Middle frontal gyrus (tissue), 1 donor: Measurements from ENCODE around the gene EPHA1.

Source experiments
- DNase-seq: peaks from one replicate; pipeline ENCODE4 v3.0.0-alpha.2; 2015; ENCODE audit warnings: low spot score; ENCODE audit errors: extremely low spot score

Gene EPHA1

DNA sequence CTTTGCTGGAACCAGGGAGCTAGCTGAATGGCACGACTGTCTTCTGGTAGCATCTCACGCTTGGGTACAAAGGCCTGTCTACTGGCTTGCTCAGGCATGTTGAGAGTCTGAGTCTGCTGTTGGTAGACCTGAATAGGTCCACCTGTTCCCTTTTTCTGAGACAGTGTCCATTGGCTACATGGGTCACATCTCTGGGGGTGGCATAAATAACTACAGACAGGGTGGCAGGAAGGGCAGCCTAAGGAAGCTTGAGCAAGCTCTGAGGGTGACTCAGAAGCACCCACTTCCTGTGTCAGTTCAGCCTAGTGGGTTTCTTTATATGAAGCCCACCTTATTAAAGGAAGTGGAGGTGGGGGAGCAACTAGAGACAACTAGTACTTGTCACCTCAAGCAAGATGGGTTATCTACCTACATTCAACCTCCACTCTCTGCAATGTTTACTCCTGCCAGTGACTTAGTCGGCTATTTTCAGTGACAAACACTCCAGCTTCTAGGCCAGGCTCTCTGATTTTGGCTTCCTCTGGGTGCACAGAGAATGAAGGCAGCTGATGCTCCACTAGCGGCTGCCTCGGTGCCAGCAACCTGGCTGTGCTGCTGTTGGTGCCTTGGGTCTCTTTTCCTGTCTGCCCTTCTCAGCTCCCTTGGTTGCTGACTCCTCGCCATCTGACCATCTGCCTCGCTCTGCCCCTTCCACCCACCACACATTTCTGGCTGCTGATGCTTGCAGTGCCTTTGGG is 33.2 kb downstream of the EPHA1 start:
- no peak for DNase-seq

GRCh38 chr7:143374561-143374960 is 34.1 kb downstream of the EPHA1 start:
- DNase-seq, result no peak

DNA sequence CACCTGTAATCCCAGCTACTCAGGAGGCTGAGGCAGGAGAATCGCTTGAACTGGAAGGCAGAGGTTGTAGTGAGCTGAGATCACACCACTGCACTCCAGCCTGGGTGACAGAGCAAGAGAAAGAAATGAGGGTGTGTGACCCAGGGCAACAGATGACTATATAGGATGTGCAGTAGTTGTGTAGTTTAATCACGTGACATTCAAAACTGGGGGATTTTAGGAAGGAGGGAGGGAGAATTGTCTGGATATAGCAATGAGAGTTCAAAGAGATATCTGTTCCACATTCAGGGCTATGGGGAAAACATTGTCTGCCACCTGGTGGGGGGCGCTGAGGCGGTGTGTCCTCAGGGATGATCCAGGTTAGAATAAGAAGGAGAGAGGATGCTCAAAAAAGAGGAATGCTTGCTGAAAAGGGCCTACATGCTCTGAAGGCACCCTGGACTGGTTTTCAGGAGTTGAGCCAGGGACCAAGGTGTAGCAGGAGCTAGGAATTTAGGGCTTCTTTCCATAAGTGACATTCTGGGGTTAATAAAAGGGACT is 35.3 kb downstream of the EPHA1 start:
- DNase-seq, result no peak

- DNase-seq, result peak; percentile 61
Observed at GRCh38 chr7:143372070-143372469, 36.6 kb downstream of the EPHA1 start.

GRCh38 chr7:143369678-143370651 is 38.7 kb downstream of the EPHA1 start:
- no peak for DNase-seq

DNA sequence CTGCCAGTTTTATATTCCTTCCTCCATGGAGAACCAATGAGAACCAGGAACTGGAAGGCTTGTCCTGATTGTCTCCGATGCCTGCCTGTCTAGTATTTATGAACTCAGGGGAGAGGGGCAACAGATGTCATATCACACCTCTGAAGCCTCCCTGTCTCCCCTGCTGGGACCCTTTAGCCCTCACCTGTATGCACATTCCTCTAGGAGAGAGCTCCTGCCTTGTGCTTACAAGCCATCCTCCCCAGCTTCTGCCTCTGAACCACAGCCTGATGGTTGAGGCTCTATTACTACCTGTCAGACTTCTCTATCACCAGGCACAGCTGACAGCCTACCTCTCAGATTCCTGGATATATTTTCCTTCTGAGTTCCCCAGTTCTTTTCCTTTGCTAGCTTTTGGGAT is 40.3 kb downstream of the EPHA1 start:
- no peak for DNase-seq

DNA sequence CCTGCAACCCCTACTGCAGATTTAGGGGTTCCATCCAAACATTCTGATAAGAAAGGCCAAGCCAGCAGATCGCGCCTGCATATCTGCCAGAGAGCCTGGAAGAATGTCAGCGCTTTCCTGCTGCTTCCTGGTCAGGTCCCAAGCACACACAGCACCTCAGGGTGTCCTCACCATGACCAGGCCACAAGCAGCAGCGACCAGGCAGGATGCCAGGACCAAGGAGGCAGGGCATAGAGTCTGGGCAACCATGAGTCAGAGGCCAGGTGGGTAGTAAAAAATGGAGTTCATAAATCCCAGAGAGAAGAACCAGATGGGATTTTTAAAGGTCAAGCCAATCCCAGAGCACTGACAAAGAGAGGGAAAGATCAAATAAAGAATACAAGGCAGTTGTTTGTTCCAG is 40.7 kb downstream of the EPHA1 start:
- DNase-seq, result no peak

DNA sequence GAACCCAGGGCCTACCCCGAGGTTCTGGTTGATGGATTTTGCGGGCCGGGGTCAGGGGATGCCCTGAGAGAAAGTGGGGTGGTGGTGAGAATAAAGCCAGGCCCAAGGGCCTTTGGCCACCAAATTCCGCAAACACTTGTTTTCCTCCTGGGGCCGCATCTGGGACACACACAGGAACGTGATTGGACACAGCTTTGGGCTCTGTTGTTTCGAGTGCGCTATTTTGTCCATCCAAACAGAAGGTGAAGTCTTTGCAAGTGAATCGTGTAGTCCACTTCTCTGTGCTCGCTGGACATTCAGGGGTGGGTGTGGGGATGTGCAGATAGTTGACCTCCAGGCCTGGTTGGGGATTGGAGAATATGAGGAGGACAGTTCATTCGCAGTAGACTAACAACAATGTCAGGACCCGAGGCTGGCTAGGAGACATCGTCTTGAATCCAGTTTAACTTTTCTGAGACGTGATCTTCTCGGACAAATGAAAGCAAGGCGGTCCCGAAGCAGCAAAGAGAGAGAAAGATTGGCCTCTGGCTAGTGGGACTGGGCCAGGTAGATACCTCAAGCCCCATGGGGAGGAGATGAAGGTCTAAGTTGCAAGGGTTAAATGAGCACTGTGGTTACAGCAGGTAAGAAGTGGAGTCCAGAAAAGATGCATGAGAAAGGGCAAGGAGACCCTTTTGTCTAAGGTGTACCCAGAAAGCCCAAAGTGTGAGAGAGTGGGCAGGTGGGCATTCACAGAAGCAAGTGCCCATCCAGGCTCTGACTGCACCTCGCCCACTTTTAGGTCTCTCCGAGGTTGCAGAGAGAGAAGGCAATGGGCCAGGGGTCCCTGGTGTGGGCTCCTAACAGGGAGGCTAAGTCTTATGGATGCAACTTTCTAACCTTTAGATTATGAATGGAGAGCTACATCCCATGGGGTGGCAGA is 45.4 kb downstream of the EPHA1 start:
- no peak for DNase-seq

- no peak for DNase-seq
Observed at GRCh38 chr7:143362131-143363015, 46.3 kb downstream of the EPHA1 start, which contains the start of gene FAM131B. FAM131B (minus strand) TSS chr7:143362713; CDS start chr7:143362603, 110 bp downstream.

GRCh38 chr7:143361552-143362130 is 47.0 kb downstream of the EPHA1 start:
- no peak for DNase-seq

GRCh38 chr7:143360788-143361551 is 47.7 kb downstream of the EPHA1 start:
- DNase-seq, result no peak

DNA sequence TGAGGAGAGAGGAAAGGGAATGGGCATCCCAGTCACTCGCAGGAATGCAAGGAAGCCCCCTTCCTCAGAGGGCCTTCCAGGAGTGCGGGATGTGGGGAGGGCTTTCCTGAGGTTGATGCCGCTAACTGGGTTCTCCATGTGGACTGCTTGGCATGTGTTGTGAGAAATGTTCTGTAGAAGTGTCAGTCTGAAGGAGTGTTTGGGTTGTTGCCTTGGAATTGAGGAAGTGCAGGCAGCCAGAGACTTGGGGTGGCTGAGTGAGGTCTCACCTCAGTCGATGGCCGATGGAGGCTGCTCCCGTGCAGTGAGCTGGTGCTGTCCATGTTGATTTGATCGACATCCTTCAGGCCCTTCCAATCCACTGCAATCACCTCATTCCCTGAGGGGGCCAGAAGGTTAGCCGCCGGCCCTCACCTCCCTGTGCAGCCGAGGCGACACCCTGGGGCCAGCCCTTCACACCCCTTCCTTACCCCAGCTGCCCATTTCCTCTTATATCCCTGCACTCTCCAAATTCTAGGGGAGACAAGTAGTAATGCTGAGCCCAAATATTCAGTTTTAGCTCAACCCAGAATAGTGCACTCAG is 48.8 kb downstream of the EPHA1 start:
- DNase-seq, result no peak

DNA sequence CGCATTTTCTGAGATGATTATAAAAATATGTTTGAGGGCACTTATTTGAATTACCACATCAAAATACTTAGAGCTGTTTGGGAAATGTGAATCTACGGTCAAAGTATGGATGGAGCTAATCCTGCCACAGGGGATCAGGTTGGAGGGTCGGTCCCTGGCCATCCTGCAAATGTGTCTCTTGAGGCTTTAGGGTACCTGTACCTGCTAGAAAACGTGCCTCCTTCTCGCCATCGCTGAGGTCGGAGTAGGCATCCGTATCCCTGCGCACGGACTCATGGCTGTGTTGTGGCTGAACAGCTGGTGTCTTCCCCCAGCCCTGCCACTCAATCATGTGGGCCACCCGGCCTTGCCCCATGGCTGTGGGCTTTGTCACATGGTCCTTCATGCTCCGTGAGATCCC is 50.0 kb downstream of the EPHA1 start:
- DNase-seq, result no peak

GRCh38 chr7:143356414-143357050 is 52.1 kb downstream of the EPHA1 start:
- no peak for DNase-seq

GRCh38 chr7:143355450-143356385 is 52.9 kb downstream of the EPHA1 start:
- no peak for DNase-seq

DNA sequence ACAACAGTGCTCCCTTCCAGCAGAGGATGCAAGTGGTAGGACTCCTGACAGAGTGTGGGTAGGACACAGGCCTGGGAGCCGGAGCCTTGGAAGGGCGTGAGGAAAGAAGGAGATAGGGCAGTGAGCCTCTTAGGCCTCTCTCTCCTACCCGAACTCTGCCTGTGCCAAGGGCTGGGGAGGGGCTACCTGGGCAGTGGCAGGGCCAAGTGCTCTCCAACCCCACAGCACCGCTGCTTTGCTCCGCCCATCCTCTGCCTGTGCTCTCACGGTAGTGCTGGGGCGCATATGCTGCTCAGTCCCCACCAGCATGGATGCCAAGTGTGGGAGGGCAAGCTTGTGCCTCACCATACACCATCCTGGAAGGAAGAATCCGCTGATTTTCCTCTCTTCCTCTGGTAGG is 53.7 kb downstream of the EPHA1 start:
- DNase-seq, result no peak

GRCh38 chr7:143354376-143354775 is 54.3 kb downstream of the EPHA1 start:
- no peak for DNase-seq
